Panc1 (cell line): Measurements from ENCODE around the gene RBMS1. TPM values are rescaled to one million over a fixed set of nuclear protein-coding genes. Genes with fewer than 3 reads are reported as not detected.

Source experiments
- ATAC-seq: fragments of 200-7000 bp; cut with Tn5 transposase; 2 replicates; pipeline ENCODE4 v1.9.1; 2020; ENCODE audit warnings: mild to moderate bottlenecking, moderate library complexity
- BruUV-seq: library from RNA; stranded (reverse); fragments of 400-500 nt; replicated peaks from 2 replicates; lab custom pipeline; 2021; lab: Mats Ljungman, UMichigan
- CTCF ChIA-PET: fragments of 300-600 bp; sonication (Branson Sonifier 250); formaldehyde crosslinking; loops from one replicate; lab custom pipeline; 2022; ENCODE audit warnings: antibody characterized with exemption; lab: Charles Lee
- POLR2A ChIA-PET: fragments of 300-600 bp; sonication (Branson Sonifier 250); formaldehyde crosslinking; loops from one replicate; lab custom pipeline; 2022; ENCODE audit warnings: antibody characterized with exemption; lab: Charles Lee
- DNase-seq: peaks from one replicate; pipeline ENCODE4 v3.0.0-alpha.2; 2010; ENCODE audit warnings: low read depth, low spot score
- H3K27ac ChIP-seq: 2 replicates; pipeline ENCODE4 v1.5.1; 2011; ENCODE audit warnings: mild to moderate bottlenecking, low read length, inconsistent platforms
- H3K27me3 ChIP-seq: fragments of 200-500 bp; sonication (Bioruptor generic); 2 replicates; pipeline ENCODE4 v1.6.0; 2014; ENCODE audit warnings: low read length, inconsistent platforms; ENCODE audit not compliant: control insufficient read depth, insufficient read depth
- H3K36me3 ChIP-seq: fragments of 200-500 bp; sonication (Bioruptor generic); 2 replicates; pipeline ENCODE4 v1.5.1; 2014; ENCODE audit warnings: inconsistent platforms, mild to moderate bottlenecking, low read length, moderate library complexity; ENCODE audit not compliant: control insufficient read depth, insufficient read depth
- H3K4me1 ChIP-seq: 2 replicates; pipeline ENCODE4 v1.5.1; 2011; ENCODE audit warnings: inconsistent platforms, mild to moderate bottlenecking, low read length, moderate library complexity; ENCODE audit not compliant: control insufficient read depth, insufficient read depth
- H3K4me3 ChIP-seq, 2 experiments: 2 replicates each; pipeline ENCODE4 v1.5.1; 2011 to 2012; ENCODE audit warnings: low read depth in 2 of 2, low read length in 2 of 2, mild to moderate bottlenecking in 2 of 2, inconsistent platforms in 1 of 2, moderate library complexity in 1 of 2
- H3K9me3 ChIP-seq: fragments of 200-500 bp; sonication (Bioruptor generic); 2 replicates; pipeline ENCODE4 v1.5.1; 2014; ENCODE audit warnings: low read depth, mild to moderate bottlenecking, inconsistent platforms, low read length, moderate library complexity; ENCODE audit not compliant: control insufficient read depth, insufficient read depth
- CTCF ChIP-seq: fragments of 450-650 bp; IDR thresholded peaks from 2 replicates; pipeline ENCODE4 v1.5.1; 2017; ENCODE audit warnings: mild to moderate bottlenecking
- POLR2AphosphoS5 ChIP-seq: IDR thresholded peaks from 2 replicates; pipeline ENCODE4 v1.6.1; 2012; ENCODE audit warnings: mild to moderate bottlenecking, low read depth, low read length, moderate library complexity
- REST ChIP-seq, 2 experiments: IDR thresholded peaks; 2 replicates each; pipeline ENCODE4 v1.6.1; 2011 to 2012; ENCODE audit warnings: low read depth in 2 of 2, control low read depth in 1 of 2, low read length in 1 of 2, mild to moderate bottlenecking in 1 of 2, moderate library complexity in 1 of 2; ENCODE audit not compliant: insufficient read depth in 1 of 2
- SIN3A ChIP-seq: IDR thresholded peaks from 2 replicates; pipeline ENCODE4 v1.6.1; 2012; ENCODE audit warnings: low read depth, mild to moderate bottlenecking, low read length, moderate library complexity, borderline replicate concordance; ENCODE audit not compliant: insufficient read depth
- TCF7L2 ChIP-seq: IDR thresholded peaks from 2 replicates; pipeline ENCODE4 v1.6.1; 2011; ENCODE audit warnings: mild to moderate bottlenecking, low read depth, low read length, inconsistent platforms
- in situ Hi-C: cut with HindIII; loops from 2 replicates; pipeline ENCODE4 v1.10.0; 2016; ENCODE audit warnings: low sequenced_read_pairs, low pct_unique_long_range_greater_than_20kb
- intact Hi-C: fragments of 100-400 bp; cut with micrococcal nuclease; formaldehyde crosslinking; loops from one replicate; pipeline ENCODE4 v1.10.0; 2022; ENCODE audit not compliant: unreplicated experiment
- total RNA-seq: library from RNA; stranded (reverse); gene quantifications from one replicate; pipeline ENCODE4 v1.2.1, GENCODE V29; 2021; ENCODE audit not compliant: unreplicated experiment

RBMS1 gene
- total RNA-seq, 1 experiment from 2014 or later: 67.0 TPM

- ChIA-PET POLR2A (interaction anchor here (0.5 kb wide), 1 partner anchor 53 kb away, joined by 5 read pairs; no protein-coding TSS in a partner anchor), CTCF (no interaction called here)
- in situ Hi-C loops (no loop called here), intact Hi-C loops (no loop called here)
- TF ChIP-seq TCF7L2: no peak
- TF ChIP-seq POLR2AphosphoS5: no peak
- no peak for TF ChIP-seq REST (IDR thresholded peaks at IDR 0.05; ENCODE audit: insufficient read depth in 1 of 2, low read depth in 2 of 2, low read length in 1 of 2)
- no peak for TF ChIP-seq SIN3A
- peak; percentile 56 for TF ChIP-seq CTCF
- no peak overlapping the region for H3K4me3 ChIP-seq
- no peaks in the 10 kb centered on the region for H3K27me3 ChIP-seq
- H3K27ac ChIP-seq: no peak overlapping the region
- no TSS peak for BruUV-seq
- no peak for ATAC-seq
- no peak for DNase-seq
- H3K4me1 ChIP-seq: peaks cover 12% of the 10 kb centered on the region
- no peaks in the 10 kb centered on the region for H3K36me3 ChIP-seq
- no peaks in the 10 kb centered on the region for H3K9me3 ChIP-seq
Observed at GRCh38 chr2:160377204-160377995, 116.2 kb downstream of the RBMS1 start.

GRCh38 chr2:160376576-160376975 lies 117.0 kb downstream of the RBMS1 start:
- TF ChIP-seq TCF7L2 (no peak), CTCF (no peak), SIN3A (no peak), REST (IDR thresholded peaks at IDR 0.05; ENCODE audit: insufficient read depth in 1 of 2, low read depth in 2 of 2, low read length in 1 of 2) (no peak), POLR2AphosphoS5 (no peak)
- BruUV-seq: no TSS peak
- ChIA-PET POLR2A (no interaction called here), CTCF (no interaction called here)
- Histone ChIP-seq H3K27me3 (no peaks in the 10 kb centered on the region), H3K4me1 (peaks cover 14% of the 10 kb centered on the region), H3K36me3 (no peaks in the 10 kb centered on the region), H3K4me3 (no peak overlapping the region), H3K9me3 (no peaks in the 10 kb centered on the region), H3K27ac (no peak overlapping the region)
- intact Hi-C loops: no loop called here
- ATAC-seq (no peak), DNase-seq (no peak)
- in situ Hi-C loops: no loop called here
